ENCODE data around the gene MOB4. TPM values are rescaled to one million over a fixed set of nuclear protein-coding genes. Genes with fewer than 3 reads are reported as not detected.
A peak's percentile ranks its signal among the peaks of the same experiment; 100 is the strongest.

The MOB4 gene
- total and polyA plus RNA-seq, 10 of the 15 experiments (the other 5 are each of a cell fraction or from before 2014, with no cell fraction given): 13.5 to 44.2 (median 32.4) TPM

- ChIA-PET CTCF (interaction anchor here (0.9 to 1.8 kb wide), 4 partner anchors 12 to 288 kb away, joined by 3 to 5 read pairs (median 3); partner anchors contain the start of genes HSPD1 and HSPE1), POLR2A (interaction anchor here (0.8 to 7.0 kb wide), 2 partner anchors 12 to 13 kb away, joined by 4 to 156 read pairs; partner anchors contain the start of genes HSPD1 and HSPE1), RAD21 (ENCODE audit: unreplicated experiment) (interaction anchor here (5.7 kb wide), 1 partner anchor 14 kb away, joined by 47 read pairs; the partner anchor contains the start of genes HSPD1 and HSPE1), SMC1A (ENCODE audit: uncharacterized antibody, unreplicated experiment) (interaction anchor here (0.8 to 1.6 kb wide), 5 partner anchors 12 to 97 kb away, joined by 3 to 14 read pairs (median 4); no protein-coding TSS in a partner anchor)
- H3K4me1 ChIP-seq (ENCODE audit: control insufficient read depth, insufficient read depth, low read length): peaks cover 7% of the 10 kb centered on the region
- FAIRE-seq (no peak), DNase-seq (ENCODE audit: low read depth, low spot score) (no peak), ATAC-seq (no peak)
- TF ChIP-seq NR2C1 (IDR thresholded peaks at IDR 0.05): no peak
- no peak for TF ChIP-seq MXI1 (IDR thresholded peaks at IDR 0.05; ENCODE audit: low read depth, low read length)
- no TSS peak for BruUV-seq (replicated peaks)
- H4K20me1 ChIP-seq (ENCODE audit: control insufficient read depth, insufficient read depth): no peaks in the 10 kb centered on the region
- intact Hi-C loops (cut with micrococcal nuclease; ENCODE audit: unreplicated experiment) (no loop called here), in situ Hi-C loops (cut with MboI) (no loop called here)
- peaks cover 39% of the 10 kb centered on the region for H3K79me2 ChIP-seq (ENCODE audit: control insufficient read depth, insufficient read depth, low read length)
- no peaks in the 10 kb centered on the region for H3K27me3 ChIP-seq (replicated peaks in 1 of 2; ENCODE audit: control insufficient read depth in 2 of 2, insufficient read depth in 2 of 2, low read length in 1 of 2)
- H3K4me3 ChIP-seq: no peak overlapping the region
- H3K9ac ChIP-seq (ENCODE audit: control insufficient read depth, insufficient read depth, low read length): no peak overlapping the region
- H3K36me3 ChIP-seq (ENCODE audit: control insufficient read depth in 2 of 2, insufficient read depth in 2 of 2, low read length in 1 of 2): no peaks in the 10 kb centered on the region; a peak in 1 of 4 replicates
- 88% methylated on average over 5 of the region's 5 CpGs for WGBS (ENCODE audit: insufficient coverage, insufficient replicate concordance, low lambda C conversion rate, missing lambda C conversion rate)
- no peak overlapping the region for H2AFZ ChIP-seq (ENCODE audit: control insufficient read depth, low read depth, low read length)
- no peak overlapping the region for H3K4me2 ChIP-seq (ENCODE audit: control insufficient read depth, insufficient read depth)
- H3K9me3 ChIP-seq (replicated peaks; ENCODE audit: control insufficient read depth, insufficient read depth, low read length): no peaks in the 10 kb centered on the region; the same call in 2 of the 3 replicates
- H3K27ac ChIP-seq (ENCODE audit: control insufficient read depth, insufficient read depth): no peak overlapping the region
Measured at GRCh38 chr2:197513915-197514314, 2.0 kb upstream of the MOB4 start.

- Histone ChIP-seq H2AFZ (ENCODE audit: control insufficient read depth, low read depth, low read length) (peak overlapping the region; percentile 94), H4K20me1 (ENCODE audit: control insufficient read depth, insufficient read depth) (no peaks in the 10 kb centered on the region), H3K27ac (ENCODE audit: control insufficient read depth, insufficient read depth) (peak overlapping the region; percentile 95), H3K9ac (ENCODE audit: control insufficient read depth, insufficient read depth, low read length) (peak overlapping the region; percentile 95), H3K4me1 (ENCODE audit: control insufficient read depth, insufficient read depth, low read length) (peaks cover 7% of the 10 kb centered on the region), H3K27me3 (replicated peaks in 1 of 2; ENCODE audit: control insufficient read depth in 2 of 2, insufficient read depth in 2 of 2, low read length in 1 of 2) (no peaks in the 10 kb centered on the region), H3K4me3 (peak overlapping the region; percentile 99), H3K9me3 (replicated peaks; ENCODE audit: control insufficient read depth, insufficient read depth, low read length) (no peaks in the 10 kb centered on the region; the same call in 1 of the 3 replicates), H3K4me2 (ENCODE audit: control insufficient read depth, insufficient read depth) (peak overlapping the region; percentile 97), H3K36me3 (ENCODE audit: control insufficient read depth in 2 of 2, insufficient read depth in 2 of 2, low read length in 1 of 2) (no peaks in the 10 kb centered on the region), H3K79me2 (ENCODE audit: control insufficient read depth, insufficient read depth, low read length) (peaks cover 48% of the 10 kb centered on the region)
- SMC1A ChIA-PET (ENCODE audit: uncharacterized antibody, unreplicated experiment): interaction anchor here (1.1 to 3.2 kb wide), 3 partner anchors 9 to 62 kb away, joined by 3 to 34 read pairs (median 6); partner anchors contain the start of genes COQ10B, HSPD1 and HSPE1
- 48% methylated on average over 3 of the region's 3 CpGs for WGBS (ENCODE audit: insufficient coverage, insufficient replicate concordance, low lambda C conversion rate, missing lambda C conversion rate)
- CTCF ChIA-PET: no interaction called here
- RAD21 ChIA-PET (ENCODE audit: unreplicated experiment): interaction anchor here (5.7 kb wide), 1 partner anchor 14 kb away, joined by 47 read pairs; the partner anchor contains the start of genes HSPD1 and HSPE1
- ATAC-seq (no peak), DNase-seq (ENCODE audit: low read depth, low spot score) (no peak), FAIRE-seq (no peak)
- TF ChIP-seq CREM (IDR thresholded peaks at IDR 0.05; ENCODE audit: low read depth) (0 out of 2 replicates have a peak, but pooled peaks have one; percentile 37), ZNF687 (IDR thresholded peaks at IDR 0.05) (no peak)
- no TSS peak for BruUV-seq (replicated peaks)
- intact Hi-C loops (cut with micrococcal nuclease; ENCODE audit: unreplicated experiment) (loop anchor here (1.0 to 5.0 kb wide), 2 partner anchors 14 to 193 kb away; partner anchors contain the start of genes HSPE1 and MARS2), in situ Hi-C loops (cut with MboI) (no loop called here)
- POLR2A ChIA-PET: interaction anchor here (0.6 to 7.0 kb wide), 3 partner anchors 14 to 1032 kb away, joined by 3 to 156 read pairs (median 5); partner anchors contain the start of genes HSPD1, HSPE1 and SF3B1
Measured at GRCh38 chr2:197514754-197515153, 1.1 kb upstream of the MOB4 start.
